CD8-positive, alpha-beta memory T cell (primary cell): Measurements from ENCODE around the gene CNTNAP5. TPM values are rescaled to one million over a fixed set of nuclear protein-coding genes. Genes with fewer than 3 reads are reported as not detected.
A peak's percentile ranks its signal among the peaks of the same experiment; 100 is the strongest.

Experiments
- CTCF ChIA-PET: fragments of 350-600 bp; sonication (Branson Sonifier 250); formaldehyde crosslinking; loops from one replicate; lab custom pipeline; 2021; ENCODE audit warnings: antibody characterized with exemption; lab: Charles Lee
- POLR2A ChIA-PET: fragments of 350-600 bp; sonication (Branson Sonifier 250); formaldehyde crosslinking; loops from one replicate; lab custom pipeline; 2021; ENCODE audit warnings: antibody characterized with exemption; lab: Charles Lee
- DNase-seq, 5 donors: peaks; one replicate each; pipeline versions ENCODE4 v3.0.0 to v3.0.0-alpha.2; 2020 to 2022; ENCODE audit warnings: mixed read lengths in 1 of 5
- H3K27ac ChIP-seq: one replicate; pipeline ENCODE4 v1.7.0; 2013; ENCODE audit warnings: low read depth, mild to moderate bottlenecking, low read length, moderate library complexity
- H3K27me3 ChIP-seq: 2 replicates; pipeline ENCODE4 v1.7.0; 2013; ENCODE audit warnings: low read length, mild to moderate bottlenecking; ENCODE audit not compliant: insufficient read depth, poor library complexity, severe bottlenecking
- H3K36me3 ChIP-seq: 2 replicates; pipeline ENCODE4 v1.7.0; 2013; ENCODE audit warnings: mild to moderate bottlenecking, low read length, moderate library complexity; ENCODE audit not compliant: insufficient read depth
- H3K4me1 ChIP-seq: 2 replicates; pipeline ENCODE4 v1.7.0; 2013; ENCODE audit warnings: mild to moderate bottlenecking, low read length, moderate library complexity; ENCODE audit not compliant: insufficient read depth
- H3K4me3 ChIP-seq: 2 replicates; pipeline ENCODE4 v1.7.0; 2013; ENCODE audit warnings: mild to moderate bottlenecking, low read length
- H3K9me3 ChIP-seq: 2 replicates; pipeline ENCODE4 v1.7.0; 2013; ENCODE audit warnings: mild to moderate bottlenecking, low read length
- H3K27ac Mint-ChIP-seq, 8 donors: one replicate each; pipeline ENCODE4 v1.8.0; 2020 to 2021; ENCODE audit warnings: mixed read lengths in 8 of 8, mild to moderate bottlenecking in 6 of 8, inconsistent platforms in 3 of 8, moderate library complexity in 3 of 8
- H3K27me3 Mint-ChIP-seq, 2 donors: one replicate each; pipeline ENCODE4 v1.8.0; 2020 to 2021; ENCODE audit warnings: mixed read lengths in 2 of 2, mild to moderate bottlenecking in 1 of 2, moderate library complexity in 1 of 2
- H3K36me3 Mint-ChIP-seq, 3 donors: one replicate each; pipeline ENCODE4 v1.8.0; 2020 to 2021; ENCODE audit warnings: mixed read lengths in 3 of 3, inconsistent platforms in 1 of 3, mild to moderate bottlenecking in 1 of 3
- H3K4me1 Mint-ChIP-seq, 3 donors: one replicate each; pipeline ENCODE4 v1.8.0; 2020 to 2021; ENCODE audit warnings: mixed read lengths in 3 of 3, inconsistent platforms in 1 of 3, mild to moderate bottlenecking in 1 of 3
- H3K4me3 Mint-ChIP-seq, 7 donors: one replicate each; pipeline ENCODE4 v1.8.0; 2020 to 2021; ENCODE audit warnings: mixed read lengths in 7 of 7, mild to moderate bottlenecking in 6 of 7, moderate library complexity in 4 of 7, inconsistent platforms in 2 of 7
- H3K9me3 Mint-ChIP-seq, 5 donors: one replicate each; pipeline ENCODE4 v1.8.0; 2020 to 2022; ENCODE audit warnings: mixed read lengths in 5 of 5, mild to moderate bottlenecking in 3 of 5, moderate library complexity in 2 of 5, inconsistent platforms in 1 of 5
- polyA plus RNA-seq: library from polyadenylated mRNA; unstranded; fragments of 300-500 nt; fragmentation: Illumina TruSeq; gene quantifications from one replicate; pipeline ENCODE4 v1.2.3, GENCODE V29; 2021
- total RNA-seq, 2 experiments: library from RNA; stranded (reverse); gene quantifications; one replicate each; pipeline ENCODE4 v1.2.3, GENCODE V29; 2021

CNTNAP5 gene
- total and polyA plus RNA-seq, 3 experiments from 2014 or later: not detected

- peaks cover 0 to 10% (median 4%) of the 10 kb centered on the region in 5 donors for H3K9me3 Mint-ChIP-seq
- no peaks in the 10 kb centered on the region for H3K36me3 Mint-ChIP-seq
- Histone ChIP-seq H3K4me1 (no peaks in the 10 kb centered on the region), H3K36me3 (no peaks in the 10 kb centered on the region), H3K9me3 (no peaks in the 10 kb centered on the region), H3K27me3 (no peaks in the 10 kb centered on the region), H3K27ac (no peak overlapping the region), H3K4me3 (no peak overlapping the region)
- H3K27me3 Mint-ChIP-seq: no peaks in the 10 kb centered on the region
- no peak overlapping the region for H3K27ac Mint-ChIP-seq
- no peak for DNase-seq
- H3K4me3 Mint-ChIP-seq: no peak overlapping the region
- no peaks in the 10 kb centered on the region for H3K4me1 Mint-ChIP-seq
- CTCF ChIA-PET: no interaction called here
- POLR2A ChIA-PET: no interaction called here
Observed at GRCh38 chr2:124662946-124663644, 638.0 kb downstream of the CNTNAP5 start.

- Histone ChIP-seq H3K27me3 (no peaks in the 10 kb centered on the region), H3K4me1 (no peaks in the 10 kb centered on the region), H3K4me3 (no peak overlapping the region), H3K9me3 (no peaks in the 10 kb centered on the region), H3K36me3 (no peaks in the 10 kb centered on the region), H3K27ac (no peak overlapping the region)
- no peak overlapping the region for H3K27ac Mint-ChIP-seq
- H3K36me3 Mint-ChIP-seq: no peaks in the 10 kb centered on the region
- no peaks in the 10 kb centered on the region for H3K4me1 Mint-ChIP-seq
- ChIA-PET POLR2A (interaction anchor here (0.6 kb wide), 1 partner anchor 39 kb away, joined by 4 read pairs; no protein-coding TSS in a partner anchor), CTCF (no interaction called here)
- DNase-seq: no peak
- H3K4me3 Mint-ChIP-seq: no peak overlapping the region
- no peaks in the 10 kb centered on the region for H3K27me3 Mint-ChIP-seq
- H3K9me3 Mint-ChIP-seq: peaks cover 0 to 10% (median 3%) of the 10 kb centered on the region in 5 donors
Observed at GRCh38 chr2:124663645-124663997, 638.5 kb downstream of the CNTNAP5 start.

GRCh38 chr2:124664363-124664762 is 639.3 kb downstream of the CNTNAP5 start:
- Histone ChIP-seq H3K4me1 (no peaks in the 10 kb centered on the region), H3K9me3 (no peaks in the 10 kb centered on the region), H3K4me3 (no peak overlapping the region), H3K27ac (no peak overlapping the region), H3K36me3 (no peaks in the 10 kb centered on the region), H3K27me3 (no peaks in the 10 kb centered on the region)
- H3K4me1 Mint-ChIP-seq: no peaks in the 10 kb centered on the region
- H3K4me3 Mint-ChIP-seq: no peak overlapping the region
- CTCF ChIA-PET: no interaction called here
- no peak for DNase-seq
- no peaks in the 10 kb centered on the region for H3K27me3 Mint-ChIP-seq
- POLR2A ChIA-PET: interaction anchor here (0.6 kb wide), 1 partner anchor 40 kb away, joined by 4 read pairs; no protein-coding TSS in a partner anchor
- no peak overlapping the region for H3K27ac Mint-ChIP-seq
- H3K9me3 Mint-ChIP-seq: peaks cover 0 to 10% (median 3%) of the 10 kb centered on the region in 5 donors
- H3K36me3 Mint-ChIP-seq: no peaks in the 10 kb centered on the region

GRCh38 chr2:124666976-124667375 is 641.9 kb downstream of the CNTNAP5 start:
- Mint-ChIP-seq H3K4me1 (no peaks in the 10 kb centered on the region), H3K27me3 (no peaks in the 10 kb centered on the region), H3K27ac (no peak overlapping the region), H3K4me3 (no peak overlapping the region), H3K36me3 (no peaks in the 10 kb centered on the region), H3K9me3 (peaks cover 0 to 9% (median 7%) of the 10 kb centered on the region in 5 donors)
- CTCF ChIA-PET: no interaction called here
- H3K27ac ChIP-seq: no peak overlapping the region
- POLR2A ChIA-PET: no interaction called here
- H3K4me1 ChIP-seq: no peaks in the 10 kb centered on the region
- H3K4me3 ChIP-seq: no peak overlapping the region
- H3K27me3 ChIP-seq: no peaks in the 10 kb centered on the region
- no peaks in the 10 kb centered on the region for H3K9me3 ChIP-seq
- no peak for DNase-seq
- H3K36me3 ChIP-seq: no peaks in the 10 kb centered on the region

- Histone ChIP-seq H3K27ac (no peak overlapping the region), H3K27me3 (no peaks in the 10 kb centered on the region), H3K9me3 (no peaks in the 10 kb centered on the region), H3K4me3 (no peak overlapping the region), H3K4me1 (no peaks in the 10 kb centered on the region), H3K36me3 (no peaks in the 10 kb centered on the region)
- Mint-ChIP-seq H3K36me3 (no peaks in the 10 kb centered on the region), H3K9me3 (peaks cover 0 to 9% (median 7%) of the 10 kb centered on the region in 5 donors), H3K27ac (no peak overlapping the region), H3K4me1 (no peaks in the 10 kb centered on the region), H3K4me3 (no peak overlapping the region), H3K27me3 (no peaks in the 10 kb centered on the region)
- ChIA-PET POLR2A (no interaction called here), CTCF (no interaction called here)
- DNase-seq: no peak
Observed at GRCh38 chr2:124668161-124668560, 643.1 kb downstream of the CNTNAP5 start.

GRCh38 chr2:124670187-124670586 is 645.1 kb downstream of the CNTNAP5 start:
- Mint-ChIP-seq H3K9me3 (peaks cover 0 to 13% (median 5%) of the 10 kb centered on the region in 5 donors), H3K27ac (no peak overlapping the region), H3K27me3 (no peaks in the 10 kb centered on the region), H3K36me3 (no peaks in the 10 kb centered on the region), H3K4me1 (no peaks in the 10 kb centered on the region), H3K4me3 (no peak overlapping the region)
- no peaks in the 10 kb centered on the region for H3K9me3 ChIP-seq
- no peak for DNase-seq
- CTCF ChIA-PET: no interaction called here
- H3K36me3 ChIP-seq: no peaks in the 10 kb centered on the region
- POLR2A ChIA-PET: no interaction called here
- H3K27me3 ChIP-seq: no peaks in the 10 kb centered on the region
- H3K4me3 ChIP-seq: no peak overlapping the region
- H3K27ac ChIP-seq: no peak overlapping the region
- H3K4me1 ChIP-seq: no peaks in the 10 kb centered on the region

DNA sequence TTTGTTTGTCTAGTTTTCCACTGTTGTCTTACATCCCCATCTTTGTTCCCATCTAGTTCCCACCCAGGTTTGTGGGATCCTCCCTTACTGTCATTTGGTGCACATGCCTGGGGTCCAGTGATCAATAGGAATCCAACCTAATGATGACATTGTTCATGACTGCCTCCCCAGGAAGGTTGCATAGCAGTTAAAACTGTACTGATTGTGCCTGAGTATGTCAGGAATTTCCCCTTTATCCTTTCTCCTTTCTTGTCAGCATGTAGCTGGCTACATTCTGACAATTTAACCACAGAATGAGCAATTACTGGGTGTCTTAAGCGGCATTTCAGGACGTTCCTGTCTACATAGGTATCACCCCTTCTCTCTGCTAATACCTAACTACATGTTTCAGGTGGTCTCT is 653.0 kb downstream of the CNTNAP5 start:
- ChIA-PET POLR2A (no interaction called here), CTCF (no interaction called here)
- Mint-ChIP-seq H3K36me3 (peaks cover 0 to 1% (median 0%) of the 10 kb centered on the region in 3 donors), H3K4me1 (no peaks in the 10 kb centered on the region), H3K27me3 (no peaks in the 10 kb centered on the region), H3K4me3 (no peak overlapping the region), H3K27ac (peak overlapping the region in 1 of 8 donors; percentile 87), H3K9me3 (peaks cover 7 to 26% (median 17%) of the 10 kb centered on the region in 5 donors)
- Histone ChIP-seq H3K4me3 (no peak overlapping the region), H3K27ac (no peak overlapping the region), H3K9me3 (no peaks in the 10 kb centered on the region), H3K4me1 (no peaks in the 10 kb centered on the region), H3K27me3 (no peaks in the 10 kb centered on the region), H3K36me3 (no peaks in the 10 kb centered on the region)
- no peak for DNase-seq

DNA sequence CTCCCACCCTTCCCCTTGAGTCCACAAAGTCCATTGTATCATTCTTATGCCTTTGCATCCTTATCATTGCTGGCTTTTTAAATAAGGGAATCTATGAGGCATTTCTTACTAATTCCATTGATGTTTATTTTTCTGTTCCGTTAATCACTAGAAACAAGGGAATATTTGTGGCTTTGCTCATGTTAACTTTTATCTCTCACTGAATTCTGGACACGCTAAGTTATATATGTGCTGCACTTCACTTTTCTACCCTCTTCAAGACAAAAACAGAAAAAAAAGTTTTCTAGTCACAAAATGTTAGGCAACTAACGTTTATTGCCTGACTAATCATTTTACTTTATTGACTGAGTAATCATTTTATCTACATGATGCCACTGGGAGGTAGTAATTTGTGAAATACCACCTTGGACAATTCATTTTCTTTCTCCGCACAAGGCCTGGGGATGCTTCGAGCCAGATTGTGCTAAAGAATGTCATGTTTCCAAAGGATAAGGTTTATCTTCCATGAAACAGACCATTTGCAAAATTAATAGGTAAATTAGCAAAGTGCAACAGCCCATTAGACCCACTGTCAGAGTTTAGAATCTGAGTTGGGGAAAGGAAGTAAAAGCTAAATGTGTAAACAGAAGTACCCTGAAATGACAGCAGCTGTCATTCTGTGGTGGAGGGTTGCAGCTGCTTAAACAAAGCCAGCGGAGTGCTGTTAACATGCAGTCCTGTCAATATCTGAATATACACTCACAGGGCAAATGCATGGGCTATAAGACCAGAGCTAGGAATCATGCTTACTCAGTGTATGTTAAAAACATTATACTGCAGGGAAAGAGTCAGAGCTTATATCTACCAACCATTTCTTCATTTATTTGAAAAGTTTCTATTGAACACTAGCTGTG is 658.7 kb downstream of the CNTNAP5 start:
- H3K27ac ChIP-seq: no peak overlapping the region
- no peaks in the 10 kb centered on the region for H3K9me3 ChIP-seq
- Mint-ChIP-seq H3K4me1 (no peaks in the 10 kb centered on the region), H3K27me3 (no peaks in the 10 kb centered on the region), H3K27ac (no peak overlapping the region), H3K4me3 (no peak overlapping the region), H3K9me3 (peaks cover 2 to 42% (median 10%) of the 10 kb centered on the region in 5 donors), H3K36me3 (no peaks in the 10 kb centered on the region)
- H3K27me3 ChIP-seq: no peaks in the 10 kb centered on the region
- no peak overlapping the region for H3K4me3 ChIP-seq
- no peak for DNase-seq
- ChIA-PET CTCF (no interaction called here), POLR2A (no interaction called here)
- H3K36me3 ChIP-seq: no peaks in the 10 kb centered on the region
- H3K4me1 ChIP-seq: no peaks in the 10 kb centered on the region
